SW480 (cell line): Measurements from ENCODE around the gene RNF145.
"Not testable (repeated sequence)": the region's sequence is repeated elsewhere in the genome, so short reads cannot be mapped to it uniquely, and the experiment has no call there.

Source experiments
- DNase-seq: peaks from one replicate; pipeline ENCODE4 v3.0.0-alpha.2; 2016; ENCODE audit warnings: low spot score

RNF145 gene

DNA sequence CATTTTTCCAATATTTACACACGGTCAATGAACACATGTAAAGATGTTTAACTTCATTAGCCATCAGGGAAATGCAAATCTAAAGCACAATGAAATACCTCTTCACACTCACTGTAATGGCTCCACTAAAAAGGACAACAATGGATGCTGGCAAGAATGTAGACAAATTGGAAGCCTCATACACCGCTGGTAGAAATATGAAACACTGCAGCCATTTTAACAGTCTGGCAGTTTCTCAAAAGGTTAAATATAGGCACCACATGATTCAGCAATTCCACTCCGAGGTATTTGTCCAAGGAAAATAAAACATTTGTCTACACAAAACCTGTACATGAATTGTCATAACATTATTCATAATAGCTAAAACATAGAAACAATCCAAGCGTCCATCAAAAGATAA lies 20.0 kb downstream of the RNF145 start:
- DNase-seq = no peak

DNA sequence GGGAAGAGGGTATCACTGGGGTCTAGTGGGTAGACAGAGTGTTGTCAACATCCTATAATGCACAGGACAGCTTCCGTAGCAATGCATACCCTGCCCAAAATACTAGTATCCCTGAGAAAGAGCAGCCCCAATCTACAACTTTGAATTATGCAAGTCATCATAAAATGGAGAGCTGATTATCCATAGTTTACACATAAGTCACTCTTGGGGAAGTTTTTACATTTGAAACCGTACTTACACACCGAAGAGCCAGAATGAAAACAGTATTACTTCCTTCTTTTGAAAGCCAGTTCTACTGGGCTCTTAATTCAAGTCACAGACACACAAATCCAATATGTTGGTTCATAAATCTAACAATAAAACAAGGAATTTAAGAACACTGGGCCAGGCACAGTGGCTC lies 21.6 kb downstream of the RNF145 start:
- no peak for DNase-seq

- DNase-seq = no peak
Observed at GRCh38 chr5:159186319-159186718, 23.0 kb downstream of the RNF145 start.

- DNase-seq = no peak
Observed at GRCh38 chr5:159185773-159186172, 23.6 kb downstream of the RNF145 start.

GRCh38 chr5:159184858-159185381 lies 24.4 kb downstream of the RNF145 start:
- DNase-seq = no peak

GRCh38 chr5:159184236-159184635 lies 25.1 kb downstream of the RNF145 start:
- no peak for DNase-seq

- no peak for DNase-seq
Observed at GRCh38 chr5:159183247-159183646, 26.1 kb downstream of the RNF145 start.

DNA sequence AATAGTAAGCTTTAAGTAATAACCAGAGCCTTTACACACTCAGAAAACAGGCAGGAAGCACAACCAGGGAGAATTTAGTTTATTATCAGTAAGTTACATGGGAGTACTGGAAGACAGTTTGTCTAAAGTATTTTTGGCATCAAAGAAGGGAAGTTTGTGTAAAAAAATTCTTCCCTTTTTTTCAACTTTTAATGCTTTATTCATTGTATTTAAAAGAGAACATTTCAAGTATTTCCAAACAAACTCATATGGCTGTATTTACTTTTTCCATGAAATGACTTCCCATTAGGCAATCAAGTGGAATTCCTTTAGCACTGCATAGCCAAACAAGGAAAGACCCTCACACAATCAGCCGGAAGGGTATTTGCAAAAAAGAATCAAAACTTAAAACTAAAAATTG lies 26.7 kb downstream of the RNF145 start:
- no peak for DNase-seq

DNA sequence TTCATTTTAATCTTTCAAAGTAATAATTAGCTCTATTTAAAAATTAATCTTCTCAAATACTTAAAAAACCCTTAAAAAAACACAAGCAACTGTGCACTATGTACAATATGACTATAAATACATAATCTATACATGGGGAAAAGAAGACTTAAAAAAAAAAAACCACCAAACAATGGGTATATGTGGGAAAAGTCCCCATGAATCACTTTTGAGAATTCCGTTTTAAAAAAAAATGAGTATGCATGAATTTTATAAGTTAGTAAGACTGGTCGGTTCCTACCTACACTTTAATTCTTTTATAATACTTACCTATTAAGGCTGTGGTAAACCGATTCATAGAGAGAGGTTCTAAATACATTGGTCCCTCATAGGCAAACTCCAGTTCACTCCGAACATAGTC lies 27.7 kb downstream of the RNF145 start:
- DNase-seq = no peak

GRCh38 chr5:159181152-159181551 lies 28.2 kb downstream of the RNF145 start:
- DNase-seq = no peak

- DNase-seq = no peak
Observed at GRCh38 chr5:159179529-159180305, 29.6 kb downstream of the RNF145 start.

DNA sequence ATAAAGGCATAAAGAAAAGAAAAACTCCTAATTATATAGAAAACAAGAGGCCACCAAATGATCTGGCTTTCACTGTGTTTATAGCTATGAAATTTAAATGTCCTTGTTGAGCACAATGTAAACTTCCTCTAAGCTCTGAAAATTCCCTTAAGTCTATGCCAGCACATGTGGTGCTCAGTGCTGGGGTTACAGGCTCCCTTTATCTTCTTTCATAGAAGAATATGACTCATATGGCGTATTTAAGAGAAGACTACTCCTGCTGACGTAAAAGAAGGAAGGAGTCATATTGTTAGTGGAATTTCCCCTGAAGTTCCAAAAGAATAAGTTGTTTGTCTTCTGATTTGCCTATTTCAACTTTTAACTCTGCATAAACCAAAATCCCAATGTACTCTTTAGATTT lies 30.4 kb downstream of the RNF145 start:
- DNase-seq = no peak

- no peak for DNase-seq
Observed at GRCh38 chr5:159175547-159175946, 33.8 kb downstream of the RNF145 start.

GRCh38 chr5:159174511-159175168 lies 34.7 kb downstream of the RNF145 start:
- no peak for DNase-seq

GRCh38 chr5:159171274-159171673 lies 38.1 kb downstream of the RNF145 start:
- DNase-seq = no peak

DNA sequence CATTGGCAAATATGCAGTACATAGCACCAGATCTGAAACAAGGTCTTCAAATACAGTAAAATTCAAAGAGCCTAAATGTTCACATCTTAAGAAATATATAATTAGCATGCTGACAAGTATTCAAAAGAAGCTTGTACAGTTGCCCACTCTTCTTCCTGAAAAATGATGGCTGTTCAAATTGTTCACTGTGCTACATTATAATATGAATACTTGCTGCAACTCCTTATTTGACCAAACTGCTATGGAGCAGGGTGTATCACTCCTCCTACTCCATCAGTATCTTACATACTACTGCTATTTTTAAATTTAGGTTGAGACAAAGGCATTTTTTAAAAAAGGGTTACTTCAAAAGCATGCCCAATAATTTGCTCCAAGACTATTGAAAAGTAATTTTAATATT lies 39.3 kb downstream of the RNF145 start:
- DNase-seq = no peak

DNA sequence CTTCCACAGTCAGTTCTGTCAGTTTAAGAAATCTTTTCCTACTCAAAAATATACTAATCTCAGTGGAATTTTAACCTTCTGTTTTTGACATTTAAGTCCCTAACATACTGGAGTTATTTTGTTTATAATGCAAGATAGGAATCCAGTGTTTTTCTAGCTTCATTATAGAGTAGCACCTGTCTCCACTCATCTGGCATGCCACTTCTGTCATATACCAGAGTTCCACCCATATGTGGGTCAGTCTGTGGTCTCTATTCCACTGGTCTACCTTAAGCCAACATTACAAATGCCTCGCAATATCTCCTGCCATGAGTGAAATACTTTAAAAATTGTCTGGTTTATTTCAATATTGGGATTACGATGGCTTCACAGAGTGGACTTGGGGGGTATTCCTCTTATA lies 42.9 kb downstream of the RNF145 start:
- DNase-seq = no peak

- DNase-seq = no peak
Observed at GRCh38 chr5:159163701-159164046, 45.7 kb downstream of the RNF145 start.

- peak; percentile 75 for DNase-seq
Observed at GRCh38 chr5:159163027-159163700, 46.2 kb downstream of the RNF145 start.

DNA sequence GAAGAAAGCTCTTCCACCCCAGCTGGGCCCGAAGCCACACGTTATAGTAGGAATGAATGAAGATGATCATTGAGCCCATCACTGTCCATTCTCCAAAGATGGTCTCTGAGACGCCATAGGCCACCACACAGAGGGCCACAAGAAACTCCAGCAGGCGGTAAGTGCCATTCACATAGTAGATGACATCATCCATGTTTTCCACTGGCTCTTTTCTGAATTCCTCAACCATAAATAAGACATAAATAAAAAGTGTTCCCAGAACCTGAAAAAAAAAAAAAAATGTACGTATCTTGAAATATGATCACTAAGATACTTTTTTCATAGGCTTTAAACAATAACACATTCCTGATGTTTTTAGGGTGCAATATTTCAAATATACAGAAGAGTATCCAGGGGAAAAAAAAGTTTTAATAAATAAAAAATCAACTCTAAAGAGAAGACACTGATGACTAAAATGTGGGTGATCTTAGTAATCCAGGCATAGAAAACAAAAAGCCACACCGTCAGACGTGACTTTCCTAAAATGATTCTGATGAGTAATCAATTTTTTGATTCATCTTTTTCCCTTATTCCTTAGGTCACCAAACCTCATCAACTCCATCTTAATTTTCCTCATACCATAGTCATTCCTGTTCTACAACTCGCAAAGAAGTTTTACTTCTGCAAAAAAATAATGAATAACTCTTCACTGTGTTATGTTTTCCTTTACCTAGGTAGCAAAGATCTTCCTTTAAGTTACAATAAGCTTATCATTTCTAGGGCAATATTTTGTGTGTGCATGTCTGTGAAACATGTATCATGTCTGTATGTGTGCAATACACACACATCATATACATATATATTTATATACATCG lies 47.8 kb downstream of the RNF145 start:
- DNase-seq = no peak

DNA sequence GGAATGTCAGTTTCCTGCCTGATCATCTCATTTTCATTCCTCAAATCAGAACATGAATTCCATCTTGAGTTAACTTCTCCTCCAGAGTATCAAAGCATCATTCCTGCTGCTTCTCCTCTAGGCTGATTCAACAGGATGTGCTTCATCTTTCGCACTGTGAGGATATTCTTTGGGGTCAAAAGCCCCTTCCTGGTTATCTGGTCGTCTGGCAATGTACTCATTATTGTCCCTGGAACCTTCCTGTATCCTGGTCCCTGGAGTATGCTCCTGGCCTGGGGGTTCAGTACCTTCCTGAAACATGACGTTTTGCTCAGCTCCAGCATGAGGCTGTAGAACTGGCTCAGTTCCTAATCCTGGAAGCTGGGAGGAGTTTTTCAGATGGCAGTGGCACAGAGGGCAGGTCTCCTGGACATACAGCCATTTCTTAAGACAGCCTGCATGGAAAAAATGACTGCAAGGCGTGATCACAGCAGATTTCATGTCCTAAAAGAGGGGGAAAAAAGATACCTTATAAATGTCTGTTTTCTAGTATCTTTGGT lies 50.7 kb downstream of the RNF145 start:
- not testable (repeated sequence) for DNase-seq

GRCh38 chr5:159157552-159157951 lies 51.8 kb downstream of the RNF145 start:
- no peak for DNase-seq
